ENCODE results near the gene CTNNB1. TPM values are rescaled to one million over a fixed set of nuclear protein-coding genes. Genes with fewer than 3 reads are reported as not detected.

CTNNB1 gene
- total RNA-seq, 2 donors from 2014 or later: 169 to 207 TPM

GRCh38 chr3:41241800-41242571, 42.7 kb downstream of the CTNNB1 start:
- intact Hi-C loops (cut with DNase I): no loop called here
- DNase-seq (no peak), ATAC-seq (no peak)

GRCh38 chr3:41243183-41243582, 43.9 kb downstream of the CTNNB1 start:
- intact Hi-C loops (cut with DNase I): no loop called here
- ATAC-seq (no peak), DNase-seq (no peak)

GRCh38 chr3:41244620-41245336, 45.5 kb downstream of the CTNNB1 start:
- no peak for DNase-seq
- peak in 1 of 2 donors; percentile 4 for ATAC-seq
- intact Hi-C loops (cut with DNase I): no loop called here

GRCh38 chr3:41247055-41248004, 48.0 kb downstream of the CTNNB1 start:
- DNase-seq (no peak), ATAC-seq (peak; percentile 55 to 64)
- intact Hi-C loops (cut with DNase I): no loop called here

GRCh38 chr3:41248525-41248924, 49.2 kb downstream of the CTNNB1 start:
- intact Hi-C loops (cut with DNase I): no loop called here
- ATAC-seq (no peak), DNase-seq (no peak)

- DNase-seq (no peak), ATAC-seq (no peak)
- intact Hi-C loops (cut with DNase I): no loop called here
Measured at GRCh38 chr3:41249318-41249717, 50.0 kb downstream of the CTNNB1 start.

- intact Hi-C loops (cut with DNase I): no loop called here
- ATAC-seq (no peak), DNase-seq (no peak)
Measured at GRCh38 chr3:41250825-41251224, 51.5 kb downstream of the CTNNB1 start.

- intact Hi-C loops (cut with DNase I): no loop called here
- ATAC-seq: no peak
- DNase-seq: no peak
Measured at GRCh38 chr3:41251593-41251992, 52.3 kb downstream of the CTNNB1 start.

GRCh38 chr3:41258239-41258800, 59.0 kb downstream of the CTNNB1 start:
- intact Hi-C loops (cut with DNase I): no loop called here
- DNase-seq: no peak
- no peak for ATAC-seq

- ATAC-seq (no peak), DNase-seq (no peak)
- intact Hi-C loops (cut with DNase I): no loop called here
Measured at GRCh38 chr3:41259449-41260062, 60.3 kb downstream of the CTNNB1 start.

- ATAC-seq (no peak), DNase-seq (no peak)
- intact Hi-C loops (cut with DNase I): no loop called here
Measured at GRCh38 chr3:41260063-41260450, 60.8 kb downstream of the CTNNB1 start.

GRCh38 chr3:41265011-41265545, 65.8 kb downstream of the CTNNB1 start:
- ATAC-seq (no peak), DNase-seq (no peak)
- intact Hi-C loops (cut with DNase I): no loop called here

- ATAC-seq (peak; percentile 31 to 50), DNase-seq (no peak)
- intact Hi-C loops (cut with DNase I): no loop called here
Measured at GRCh38 chr3:41265823-41266273, 66.5 kb downstream of the CTNNB1 start.

GRCh38 chr3:41267975-41268640, 68.8 kb downstream of the CTNNB1 start:
- ATAC-seq (no peak), DNase-seq (no peak)
- intact Hi-C loops (cut with DNase I): no loop called here

GRCh38 chr3:41272667-41273066, 73.4 kb downstream of the CTNNB1 start:
- ATAC-seq: no peak
- intact Hi-C loops (cut with DNase I): no loop called here
- no peak for DNase-seq

GRCh38 chr3:41274944-41275668, 75.8 kb downstream of the CTNNB1 start:
- DNase-seq (no peak), ATAC-seq (no peak)
- intact Hi-C loops (cut with DNase I): no loop called here

GRCh38 chr3:41276191-41276590, 76.9 kb downstream of the CTNNB1 start:
- DNase-seq (no peak), ATAC-seq (no peak)
- intact Hi-C loops (cut with DNase I): no loop called here

Data from left cardiac atrium (tissue), 4 donors.